ENCODE results near the gene GADD45GIP1.

GRCh38 chr19:12984143-12984627, 27.2 kb upstream of the GADD45GIP1 start:
- no peak for TF ChIP-seq CTCF (IDR thresholded peaks at IDR 0.05)
- TF ChIP-seq POLR2A (IDR thresholded peaks at IDR 0.05): no peak
